ENCODE results near the gene MECR.

MECR gene

GRCh38 chr1:29271724-29272123, 41.0 kb upstream of the MECR start:
- Histone ChIP-seq H3K79me2 (ENCODE audit: low read length) (no peaks in the 10 kb centered on the region), H3K4me2 (ENCODE audit: low read depth, low read length) (no peak overlapping the region), H3K27me3 (replicated peaks; ENCODE audit: insufficient read depth, low read length) (peaks cover 97% of the 10 kb centered on the region), H3F3A (ENCODE audit: insufficient read depth, low read length) (no peaks in the 10 kb centered on the region), H2AFZ (ENCODE audit: low read length) (no peak overlapping the region), H3K4me3 (ENCODE audit: low read length) (no peak overlapping the region), H3K9me2 (replicated peaks; ENCODE audit: insufficient read depth, low read length) (no peaks in the 10 kb centered on the region), H3K9me3 (replicated peaks; ENCODE audit: insufficient read depth, low read length) (no peaks in the 10 kb centered on the region), H3K27ac (ENCODE audit: low read length) (no peak overlapping the region), H4K20me1 (ENCODE audit: insufficient read depth, low read length) (no peaks in the 10 kb centered on the region), H3K4me1 (ENCODE audit: low read length) (no peaks in the 10 kb centered on the region), H3K9ac (ENCODE audit: low read length) (no peak overlapping the region), H3K36me3 (replicated peaks; ENCODE audit: insufficient read depth, low read length) (no peaks in the 10 kb centered on the region)
- no peak for DNase-seq
- TF ChIP-seq CTCF (IDR thresholded peaks at IDR 0.05; ENCODE audit: low read length) (no peak), EZH2 (optimal IDR thresholded peaks at IDR 0.05; ENCODE audit: low read depth, low read length) (no peak), EZH2phosphoT487 (IDR thresholded peaks at IDR 0.05; ENCODE audit: low read length) (no peak)

- Histone ChIP-seq H2AFZ (ENCODE audit: low read length) (no peak overlapping the region), H3K36me3 (replicated peaks; ENCODE audit: insufficient read depth, low read length) (no peaks in the 10 kb centered on the region), H3K9ac (ENCODE audit: low read length) (no peak overlapping the region), H3K79me2 (ENCODE audit: low read length) (no peaks in the 10 kb centered on the region), H4K20me1 (ENCODE audit: insufficient read depth, low read length) (no peaks in the 10 kb centered on the region), H3K27ac (ENCODE audit: low read length) (no peak overlapping the region), H3K4me1 (ENCODE audit: low read length) (no peaks in the 10 kb centered on the region), H3K9me2 (replicated peaks; ENCODE audit: insufficient read depth, low read length) (no peaks in the 10 kb centered on the region), H3K4me2 (ENCODE audit: low read depth, low read length) (no peak overlapping the region), H3F3A (ENCODE audit: insufficient read depth, low read length) (no peaks in the 10 kb centered on the region), H3K4me3 (ENCODE audit: low read length) (no peak overlapping the region), H3K27me3 (replicated peaks; ENCODE audit: insufficient read depth, low read length) (peaks cover 97% of the 10 kb centered on the region), H3K9me3 (replicated peaks; ENCODE audit: insufficient read depth, low read length) (no peaks in the 10 kb centered on the region)
- no peak for TF ChIP-seq CTCF (IDR thresholded peaks at IDR 0.05; ENCODE audit: low read length)
- TF ChIP-seq EZH2 (optimal IDR thresholded peaks at IDR 0.05; ENCODE audit: low read depth, low read length) = no peak
- no peak for TF ChIP-seq EZH2phosphoT487 (IDR thresholded peaks at IDR 0.05; ENCODE audit: low read length)
- DNase-seq = no peak
Measured at GRCh38 chr1:29270929-29271521, 40.3 kb upstream of the MECR start.

GRCh38 chr1:29269382-29269781, 38.6 kb upstream of the MECR start:
- H4K20me1 ChIP-seq (ENCODE audit: insufficient read depth, low read length) = no peaks in the 10 kb centered on the region
- DNase-seq = no peak
- no peak overlapping the region for H2AFZ ChIP-seq (ENCODE audit: low read length)
- no peak overlapping the region for H3K9ac ChIP-seq (ENCODE audit: low read length)
- no peaks in the 10 kb centered on the region for H3F3A ChIP-seq (ENCODE audit: insufficient read depth, low read length)
- no peak overlapping the region for H3K4me3 ChIP-seq (ENCODE audit: low read length)
- H3K4me1 ChIP-seq (ENCODE audit: low read length) = no peaks in the 10 kb centered on the region
- no peaks in the 10 kb centered on the region for H3K36me3 ChIP-seq (replicated peaks; ENCODE audit: insufficient read depth, low read length)
- no peak overlapping the region for H3K27ac ChIP-seq (ENCODE audit: low read length)
- H3K9me2 ChIP-seq (replicated peaks; ENCODE audit: insufficient read depth, low read length) = no peaks in the 10 kb centered on the region
- H3K27me3 ChIP-seq (replicated peaks; ENCODE audit: insufficient read depth, low read length) = peaks cover 97% of the 10 kb centered on the region
- no peaks in the 10 kb centered on the region for H3K79me2 ChIP-seq (ENCODE audit: low read length)
- no peak overlapping the region for H3K4me2 ChIP-seq (ENCODE audit: low read depth, low read length)
- TF ChIP-seq EZH2 (optimal IDR thresholded peaks at IDR 0.05; ENCODE audit: low read depth, low read length) (no peak), CTCF (IDR thresholded peaks at IDR 0.05; ENCODE audit: low read length) (no peak), EZH2phosphoT487 (IDR thresholded peaks at IDR 0.05; ENCODE audit: low read length) (no peak)
- no peaks in the 10 kb centered on the region for H3K9me3 ChIP-seq (replicated peaks; ENCODE audit: insufficient read depth, low read length)
